GM18868 (cell line): ENCODE results near the gene FGF7.
"Not testable (repeated sequence)": the region's sequence is repeated elsewhere in the genome, so short reads cannot be mapped to it uniquely, and the experiment has no call there.

Source experiments
- ATAC-seq: cut with Tn5 transposase; IDR thresholded peaks from one replicate; pipeline ENCODE4 v1.9.1; 2021; ENCODE audit warnings: mild to moderate bottlenecking, moderate library complexity; ENCODE audit not compliant: unreplicated experiment

The FGF7 gene

GRCh38 chr15:49492151-49492550 lies 69.1 kb downstream of the FGF7 start:
- no peak for ATAC-seq

GRCh38 chr15:49492830-49493229 lies 69.8 kb downstream of the FGF7 start:
- no peak for ATAC-seq

- no peak for ATAC-seq
Measured at GRCh38 chr15:49494842-49495241, 71.8 kb downstream of the FGF7 start.

GRCh38 chr15:49495993-49496753 lies 73.1 kb downstream of the FGF7 start:
- no peak for ATAC-seq

GRCh38 chr15:49501586-49501985 lies 78.5 kb downstream of the FGF7 start:
- no peak for ATAC-seq

- ATAC-seq, result no peak
Measured at GRCh38 chr15:49506341-49506740, 83.3 kb downstream of the FGF7 start.

GRCh38 chr15:49507261-49507660 lies 84.2 kb downstream of the FGF7 start:
- no peak for ATAC-seq

GRCh38 chr15:49512739-49513138 lies 89.7 kb downstream of the FGF7 start:
- not testable (repeated sequence) for ATAC-seq

GRCh38 chr15:49521802-49522201 lies 98.8 kb downstream of the FGF7 start:
- no peak for ATAC-seq

- ATAC-seq, result no peak
Measured at GRCh38 chr15:49528289-49528688, 105.2 kb downstream of the FGF7 start.

- no peak for ATAC-seq
Measured at GRCh38 chr15:49530092-49530491, 107.0 kb downstream of the FGF7 start.
